ENCODE measurements around the gene SLC15A3. TPM values are rescaled to one million over a fixed set of nuclear protein-coding genes. Genes with fewer than 3 reads are reported as not detected.
"Not testable (repeated sequence)": the region's sequence is repeated elsewhere in the genome, so short reads cannot be mapped to it uniquely, and the experiment has no call there.

Gene SLC15A3
- total and polyA plus RNA-seq, 2 donors from 2014 or later: 26.6 to 27.0 TPM

- Histone ChIP-seq H3K9me3 (ENCODE audit: control insufficient read depth in 2 of 3, insufficient read depth in 1 of 3, low read length in 3 of 3) (no peaks in the 10 kb centered on the region), H3K9ac (ENCODE audit: low read length in 3 of 3) (no peak overlapping the region), H3K27me3 (ENCODE audit: control insufficient read depth, insufficient read depth, low read length) (no peaks in the 10 kb centered on the region), H3K4me3 (ENCODE audit: low read length in 3 of 3) (no peak overlapping the region), H3K27ac (ENCODE audit: low read depth in 2 of 2, low read length in 2 of 2) (no peak overlapping the region), H3K4me1 (ENCODE audit: control insufficient read depth in 2 of 3, insufficient read depth in 2 of 3, low read depth in 1 of 3, low read length in 3 of 3) (peaks cover 5 to 19% (median 10%) of the 10 kb centered on the region in 3 donors), H3K36me3 (ENCODE audit: control insufficient read depth in 2 of 3, insufficient read depth in 3 of 3, low read length in 3 of 3) (no peaks in the 10 kb centered on the region)
- TF ChIP-seq CTCF (IDR thresholded peaks at IDR 0.05; ENCODE audit: borderline replicate concordance, extremely low read depth, insufficient read depth): no peak
- intact Hi-C loops (cut with DNase I): no loop called here
- DNase-seq (no peak), FAIRE-seq (no peak)
These were observed 41.7 kb downstream of the SLC15A3 start for GRCh38 chr11:60910281-60910687.

GRCh38 chr11:60909680-60910280, 42.2 kb downstream of the SLC15A3 start:
- DNase-seq; H3K27ac ChIP-seq (ENCODE audit: low read depth in 2 of 2, low read length in 2 of 2); intact Hi-C loops (cut with DNase I); H3K27me3 ChIP-seq (ENCODE audit: control insufficient read depth, insufficient read depth, low read length); H3K4me3 ChIP-seq (ENCODE audit: low read length in 3 of 3); H3K9ac ChIP-seq (ENCODE audit: low read length in 3 of 3); H3K9me3 ChIP-seq (ENCODE audit: control insufficient read depth in 2 of 3, insufficient read depth in 1 of 3, low read length in 3 of 3); H3K36me3 ChIP-seq (ENCODE audit: control insufficient read depth in 2 of 3, insufficient read depth in 3 of 3, low read length in 3 of 3); FAIRE-seq: not testable (repeated sequence)
- H3K4me1 ChIP-seq (ENCODE audit: control insufficient read depth in 2 of 3, insufficient read depth in 2 of 3, low read depth in 1 of 3, low read length in 3 of 3): peaks cover 9 to 20% (median 10%) of the 10 kb centered on the region in 3 donors

- peaks cover 9 to 20% (median 12%) of the 10 kb centered on the region in 3 donors for H3K4me1 ChIP-seq (ENCODE audit: control insufficient read depth in 2 of 3, insufficient read depth in 2 of 3, low read depth in 1 of 3, low read length in 3 of 3)
- no peak overlapping the region for H3K4me3 ChIP-seq (ENCODE audit: low read length in 3 of 3)
- no peaks in the 10 kb centered on the region for H3K9me3 ChIP-seq (ENCODE audit: control insufficient read depth in 2 of 3, insufficient read depth in 1 of 3, low read length in 3 of 3)
- no peak overlapping the region for H3K27ac ChIP-seq (ENCODE audit: low read depth in 2 of 2, low read length in 2 of 2)
- DNase-seq: no peak
- no peaks in the 10 kb centered on the region for H3K27me3 ChIP-seq (ENCODE audit: control insufficient read depth, insufficient read depth, low read length)
- H3K9ac ChIP-seq (ENCODE audit: low read length in 3 of 3): no peak overlapping the region
- intact Hi-C loops (cut with DNase I): no loop called here
- H3K36me3 ChIP-seq (ENCODE audit: control insufficient read depth in 2 of 3, insufficient read depth in 3 of 3, low read length in 3 of 3): peaks cover 0 to under 1% (median 0%) of the 10 kb centered on the region in 3 donors
- no peak for TF ChIP-seq CTCF (IDR thresholded peaks at IDR 0.05; ENCODE audit: borderline replicate concordance, extremely low read depth, insufficient read depth)
- FAIRE-seq: no peak
These were observed 43.2 kb downstream of the SLC15A3 start for GRCh38 chr11:60908803-60909202.

- Histone ChIP-seq H3K4me1 (ENCODE audit: control insufficient read depth in 2 of 3, insufficient read depth in 2 of 3, low read depth in 1 of 3, low read length in 3 of 3) (peaks cover 9 to 12% (median 12%) of the 10 kb centered on the region in 3 donors), H3K9ac (ENCODE audit: low read length in 3 of 3) (peak within 1 kb of the TSS; percentile 75 to 94 (median 77)), H3K36me3 (ENCODE audit: control insufficient read depth in 2 of 3, insufficient read depth in 3 of 3, low read length in 3 of 3) (peaks cover 4 to 18% (median 17%) of the 10 kb centered on the region in 3 donors), H3K27ac (ENCODE audit: low read depth in 2 of 2, low read length in 2 of 2) (peak within 1 kb of the TSS; percentile 85 to 86), H3K4me3 (ENCODE audit: low read length in 3 of 3) (peak within 1 kb of the TSS; percentile 76 to 96 (median 83)), H3K9me3 (ENCODE audit: control insufficient read depth in 2 of 3, insufficient read depth in 1 of 3, low read length in 3 of 3) (no peaks in the 10 kb centered on the region), H3K27me3 (ENCODE audit: control insufficient read depth, insufficient read depth, low read length) (no peaks in the 10 kb centered on the region)
- DNase-seq: peak; percentile 98 to 99 (median 99)
- intact Hi-C loops (cut with DNase I): no loop called here
- TF ChIP-seq CTCF (IDR thresholded peaks at IDR 0.05; ENCODE audit: borderline replicate concordance, extremely low read depth, insufficient read depth): no peak
- peak; percentile 85 for FAIRE-seq
These were observed 45.6 kb downstream of the SLC15A3 start, which contains the start of gene PRPF19 for GRCh38 chr11:60906132-60906972. Gene PRPF19 (minus strand): TSS chr11:60906585. CDS start chr11:60906382, 203 bp downstream.

Data from kidney (tissue), 14 donors.